ENCODE results near the gene ANKHD1.

GRCh38 chr5:140540227-140540626 lies 138.6 kb downstream of the ANKHD1 start:
- TF ChIP-seq CTCF (IDR thresholded peaks at IDR 0.05) (no peak), POLR2A (IDR thresholded peaks at IDR 0.05) (no peak)

All from heart left ventricle (tissue), 13 donors.